Coronary artery (tissue), 2 donors: ENCODE data around the gene LZTR1.

ENCODE experiments used
- DNase-seq: peaks from one replicate; pipeline ENCODE4 v3.0.0-alpha.2; 2017; ENCODE audit warnings: low spot score
- H3K27ac ChIP-seq, 2 donors: fragments of 200-600 bp; sonication (generic); one replicate each; pipeline ENCODE4 v1.5.1; 2016 to 2019
- H3K4me3 ChIP-seq: fragments of 200-600 bp; sonication (generic); 2 replicates; pipeline ENCODE4 v1.5.1; 2016; ENCODE audit warnings: mild to moderate bottlenecking, moderate library complexity
- TF ChIP-seq, protein P1 (sequence below): fragments of 200-600 bp; sonication (generic); IDR thresholded peaks from one replicate; pipeline ENCODE4 v1.5.1; 2019; ENCODE audit warnings: antibody characterized with exemption

LZTR1 gene

DNA sequence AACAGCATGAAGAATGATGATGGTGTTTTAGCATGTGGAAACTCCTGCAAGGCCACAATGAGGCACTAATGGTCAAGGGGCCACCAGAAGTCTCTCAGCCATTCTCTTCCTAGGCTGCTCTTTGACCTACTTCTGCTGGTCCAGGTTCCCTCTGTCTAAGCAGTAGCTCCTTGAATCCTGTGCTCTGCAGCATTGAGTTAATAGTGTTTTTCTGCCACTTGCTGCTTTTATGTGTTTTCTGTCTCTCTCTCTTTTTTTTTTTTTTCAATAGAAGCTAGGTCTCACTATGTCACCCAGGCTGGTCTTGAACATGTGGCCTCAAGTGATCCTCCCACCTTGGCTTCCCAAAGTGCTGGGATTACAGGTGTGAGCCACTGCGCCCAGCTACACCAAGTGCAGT, 35.1 kb upstream of the LZTR1 start:
- Histone ChIP-seq H3K27ac (no peak overlapping the region), H3K4me3 (no peak overlapping the region)
- TF ChIP-seq, protein P1, sequence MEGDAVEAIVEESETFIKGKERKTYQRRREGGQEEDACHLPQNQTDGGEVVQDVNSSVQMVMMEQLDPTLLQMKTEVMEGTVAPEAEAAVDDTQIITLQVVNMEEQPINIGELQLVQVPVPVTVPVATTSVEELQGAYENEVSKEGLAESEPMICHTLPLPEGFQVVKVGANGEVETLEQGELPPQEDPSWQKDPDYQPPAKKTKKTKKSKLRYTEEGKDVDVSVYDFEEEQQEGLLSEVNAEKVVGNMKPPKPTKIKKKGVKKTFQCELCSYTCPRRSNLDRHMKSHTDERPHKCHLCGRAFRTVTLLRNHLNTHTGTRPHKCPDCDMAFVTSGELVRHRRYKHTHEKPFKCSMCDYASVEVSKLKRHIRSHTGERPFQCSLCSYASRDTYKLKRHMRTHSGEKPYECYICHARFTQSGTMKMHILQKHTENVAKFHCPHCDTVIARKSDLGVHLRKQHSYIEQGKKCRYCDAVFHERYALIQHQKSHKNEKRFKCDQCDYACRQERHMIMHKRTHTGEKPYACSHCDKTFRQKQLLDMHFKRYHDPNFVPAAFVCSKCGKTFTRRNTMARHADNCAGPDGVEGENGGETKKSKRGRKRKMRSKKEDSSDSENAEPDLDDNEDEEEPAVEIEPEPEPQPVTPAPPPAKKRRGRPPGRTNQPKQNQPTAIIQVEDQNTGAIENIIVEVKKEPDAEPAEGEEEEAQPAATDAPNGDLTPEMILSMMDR = no peak
- DNase-seq = no peak

DNA sequence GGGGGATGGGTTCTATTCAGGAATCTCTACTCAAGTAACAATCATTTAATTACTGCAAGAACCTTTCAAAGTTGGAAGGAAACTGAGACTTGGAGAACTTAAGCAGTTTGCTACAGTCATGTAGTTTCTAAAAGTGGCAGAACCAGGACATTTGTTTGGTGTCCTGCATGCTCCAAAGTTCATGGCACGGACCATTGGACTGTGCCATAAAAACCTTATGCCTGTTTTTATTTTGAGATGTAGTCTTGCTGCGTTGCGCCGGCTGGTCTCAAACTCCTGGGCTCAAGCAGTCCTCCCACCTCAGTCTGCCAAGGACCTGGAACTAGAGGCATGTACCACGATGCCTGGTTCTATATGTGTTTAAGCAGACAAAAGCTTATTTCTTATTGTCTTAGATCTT, 33.6 kb upstream of the LZTR1 start:
- no peak for DNase-seq
- TF ChIP-seq, protein P1 = no peak
- Histone ChIP-seq H3K4me3 (no peak overlapping the region), H3K27ac (no peak overlapping the region)

DNA sequence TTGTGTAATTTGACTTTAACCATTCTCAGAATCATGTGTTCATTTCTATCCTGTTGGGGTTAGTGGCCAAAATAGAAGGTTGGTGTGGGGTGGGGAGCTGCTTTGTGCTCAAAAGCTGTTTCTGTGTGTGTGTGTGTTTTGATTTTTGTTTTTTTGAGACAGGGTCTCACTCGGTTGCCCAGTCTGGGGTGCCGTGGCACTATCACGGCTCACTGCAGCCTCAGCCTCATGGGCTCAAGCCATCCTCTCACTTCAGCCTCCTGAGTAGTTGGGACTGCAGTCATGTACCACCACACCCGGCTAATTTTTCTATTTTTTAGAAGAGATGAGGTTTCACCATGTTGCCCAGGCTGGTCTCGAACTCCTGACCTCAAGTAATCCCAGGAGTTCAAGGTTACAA, 33.1 kb upstream of the LZTR1 start:
- Histone ChIP-seq H3K27ac (no peak overlapping the region), H3K4me3 (no peak overlapping the region)
- DNase-seq = no peak
- TF ChIP-seq, protein P1 = no peak

DNA sequence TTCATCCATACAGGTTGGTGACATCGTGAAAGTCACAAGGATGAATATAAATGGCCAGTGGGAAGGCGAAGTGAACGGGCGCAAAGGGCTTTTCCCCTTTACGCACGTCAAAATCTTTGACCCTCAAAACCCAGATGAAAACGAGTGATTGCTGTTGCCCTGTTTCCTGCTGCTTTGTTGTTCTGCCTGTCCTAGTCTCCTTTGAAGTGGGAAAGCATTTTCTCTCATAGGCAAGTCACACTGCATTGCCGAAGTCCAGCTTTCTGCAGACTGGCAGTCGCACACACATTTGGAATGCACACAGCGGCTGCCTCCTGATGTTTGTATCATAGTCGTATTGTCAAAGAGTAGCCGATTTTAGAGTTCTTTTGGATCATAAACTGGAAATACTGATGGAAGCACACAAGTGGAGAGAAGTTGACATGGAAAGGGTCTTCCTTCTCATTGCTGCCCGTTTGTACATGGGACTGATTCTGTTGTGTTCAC, 32.4 kb upstream of the LZTR1 start:
- DNase-seq = no peak
- H3K27ac ChIP-seq = no peak overlapping the region
- no peak overlapping the region for H3K4me3 ChIP-seq
- TF ChIP-seq, protein P1 = no peak

DNA sequence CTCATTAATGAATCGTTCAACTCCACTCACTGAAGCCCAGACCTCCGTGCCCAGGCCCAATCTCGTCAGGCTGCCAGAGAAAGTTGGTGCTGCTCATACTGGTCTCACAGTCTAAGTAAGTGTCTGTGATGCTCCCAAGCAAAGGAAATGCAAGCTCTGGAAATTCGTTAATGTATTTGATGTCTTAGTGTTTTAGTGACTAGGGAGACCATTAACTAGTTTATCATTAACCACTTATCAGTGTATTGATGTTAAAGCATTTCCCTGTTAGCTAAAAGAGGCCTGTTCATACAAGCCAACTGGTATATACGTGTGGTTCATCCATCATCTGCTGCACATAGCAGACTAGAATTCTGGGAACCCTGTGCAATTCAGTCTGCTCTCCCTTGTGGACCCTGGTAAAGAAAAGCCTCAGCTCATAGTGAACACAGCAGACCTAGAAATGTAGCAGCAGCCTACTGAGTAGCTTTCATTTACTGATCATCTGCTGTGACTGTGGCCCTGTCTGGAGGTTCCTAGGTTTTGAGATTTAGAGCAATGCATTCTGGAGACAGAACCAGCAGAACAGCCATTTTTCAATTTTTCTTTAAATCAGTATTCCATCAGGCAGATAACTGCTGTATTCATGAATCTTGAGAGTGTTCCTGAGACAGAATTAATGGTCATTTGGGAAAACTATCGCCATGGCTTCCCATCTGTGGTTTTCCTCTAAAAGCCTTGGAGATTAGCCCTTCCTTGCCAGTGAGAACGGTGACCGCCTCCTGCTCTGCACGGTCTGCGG, 30.8 kb upstream of the LZTR1 start:
- DNase-seq = no peak
- Histone ChIP-seq H3K4me3 (no peak overlapping the region), H3K27ac (no peak overlapping the region)
- TF ChIP-seq, protein P1 = no peak

DNA sequence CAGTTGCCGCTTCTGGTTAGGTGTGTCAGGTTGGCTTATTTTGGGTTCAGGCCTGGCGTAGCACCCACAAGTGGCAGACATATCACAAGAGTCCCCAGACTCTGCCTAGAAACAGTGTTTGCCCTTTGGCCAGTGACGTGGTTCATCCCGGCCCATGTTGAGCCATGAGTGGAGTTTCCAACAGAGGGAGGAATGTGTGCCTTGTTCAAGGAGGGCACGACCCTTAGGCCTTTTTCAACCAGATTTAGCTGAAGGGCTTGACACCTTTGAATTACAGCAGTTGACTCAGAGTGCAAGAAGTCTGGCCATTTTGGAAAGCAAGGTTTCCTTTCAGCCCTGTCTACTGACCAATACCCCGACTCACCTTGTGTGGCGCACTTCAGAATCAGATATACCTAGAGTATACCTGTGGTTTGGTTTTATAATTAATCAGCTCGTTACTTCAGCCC, 30.1 kb upstream of the LZTR1 start:
- TF ChIP-seq, protein P1 = no peak
- Histone ChIP-seq H3K27ac (no peak overlapping the region), H3K4me3 (no peak overlapping the region)
- DNase-seq = no peak
